H9 (cell line): ENCODE data around the gene AKNA. TPM values are rescaled to one million over a fixed set of nuclear protein-coding genes. Genes with fewer than 3 reads are reported as not detected.

Experiments
- DNase-seq: peaks from one replicate; pipeline ENCODE4 v3.0.0-alpha.2; 2017
- H2AFZ ChIP-seq: one replicate; pipeline ENCODE4 v1.6.1; 2013; ENCODE audit warnings: mild to moderate bottlenecking, low read length, control low read depth, moderate library complexity
- H2AK5ac ChIP-seq: 2 replicates; pipeline ENCODE4 v1.6.1; 2013; ENCODE audit warnings: low read length, control low read depth, mixed read lengths; ENCODE audit not compliant: insufficient read length
- H2BK120ac ChIP-seq: one replicate; pipeline ENCODE4 v1.6.1; 2013; ENCODE audit warnings: low read depth, mild to moderate bottlenecking, low read length, control low read depth, inconsistent platforms; ENCODE audit not compliant: poor library complexity, severe bottlenecking
- H2BK12ac ChIP-seq: 2 replicates; pipeline ENCODE4 v1.6.1; 2013; ENCODE audit warnings: low read length, control low read depth, mixed read lengths, low read depth; ENCODE audit not compliant: insufficient read length
- H2BK15ac ChIP-seq: 2 replicates; pipeline ENCODE4 v1.6.1; 2013; ENCODE audit warnings: low read depth, low read length, control low read depth
- H2BK20ac ChIP-seq: one replicate; pipeline ENCODE4 v1.6.1; 2013; ENCODE audit warnings: low read depth, mild to moderate bottlenecking, low read length, control low read depth, inconsistent platforms; ENCODE audit not compliant: poor library complexity, severe bottlenecking
- H2BK5ac ChIP-seq: 2 replicates; pipeline ENCODE4 v1.6.1; 2013; ENCODE audit warnings: low read length, control low read depth, mixed read lengths; ENCODE audit not compliant: insufficient read length
- H3K14ac ChIP-seq: 2 replicates; pipeline ENCODE4 v1.6.1; 2013; ENCODE audit warnings: low read length, control low read depth; ENCODE audit not compliant: insufficient read depth
- H3K18ac ChIP-seq: 2 replicates; pipeline ENCODE4 v1.6.1; 2013; ENCODE audit warnings: low read depth, mild to moderate bottlenecking, mixed read lengths, low read length, control low read depth; ENCODE audit not compliant: insufficient read length
- H3K23ac ChIP-seq: 2 replicates; pipeline ENCODE4 v1.6.1; 2013; ENCODE audit warnings: low read length, control low read depth, mixed read lengths, low read depth; ENCODE audit not compliant: insufficient read length
- H3K23me2 ChIP-seq: 2 replicates; pipeline ENCODE4 v1.6.1; 2013; ENCODE audit warnings: low read depth, mild to moderate bottlenecking, mixed read lengths, low read length, control low read depth; ENCODE audit not compliant: insufficient read length, poor library complexity, severe bottlenecking
- H3K27ac ChIP-seq: 2 replicates; pipeline ENCODE4 v1.5.1; 2013; ENCODE audit warnings: low read length, control low read depth, mixed read lengths, low read depth; ENCODE audit not compliant: insufficient read length
- H3K27me3 ChIP-seq: 2 replicates; pipeline ENCODE4 v1.6.1; 2013; ENCODE audit warnings: low read length, control low read depth, inconsistent platforms; ENCODE audit not compliant: insufficient read depth
- H3K4ac ChIP-seq: 2 replicates; pipeline ENCODE4 v1.6.1; 2013; ENCODE audit warnings: low read depth, mild to moderate bottlenecking, control low read depth, inconsistent platforms, low read length, moderate library complexity
- H3K4me1 ChIP-seq: 2 replicates; pipeline ENCODE4 v1.6.1; 2013; ENCODE audit warnings: low read length, control low read depth, inconsistent platforms; ENCODE audit not compliant: insufficient read depth
- H3K4me2 ChIP-seq: 2 replicates; pipeline ENCODE4 v1.6.1; 2013; ENCODE audit warnings: low read length, control low read depth, mixed read lengths; ENCODE audit not compliant: insufficient read length, insufficient read depth
- H3K56ac ChIP-seq: 2 replicates; pipeline ENCODE4 v1.6.1; 2013; ENCODE audit warnings: low read depth, mild to moderate bottlenecking, mixed read lengths, low read length, control low read depth; ENCODE audit not compliant: insufficient read length
- H3K79me1 ChIP-seq: 2 replicates; pipeline ENCODE4 v1.6.1; 2013; ENCODE audit warnings: low read depth, mild to moderate bottlenecking, moderate library complexity, low read length, control low read depth, inconsistent platforms; ENCODE audit not compliant: insufficient read depth, poor library complexity, severe bottlenecking
- H3K79me2 ChIP-seq: 2 replicates; pipeline ENCODE4 v1.6.1; 2013; ENCODE audit warnings: low read length, control low read depth, inconsistent platforms; ENCODE audit not compliant: insufficient read depth
- H3K9ac ChIP-seq: 2 replicates; pipeline ENCODE4 v1.6.1; 2013; ENCODE audit warnings: low read length, control low read depth, mixed read lengths; ENCODE audit not compliant: insufficient read length; ENCODE audit errors: extremely low read depth
- H3K9me3 ChIP-seq: one replicate; pipeline ENCODE4 v1.6.1; 2013; ENCODE audit warnings: low read depth, low read length, inconsistent platforms; ENCODE audit not compliant: control insufficient read depth
- H3T11ph ChIP-seq: one replicate; pipeline ENCODE4 v1.6.1; 2013; ENCODE audit warnings: mild to moderate bottlenecking, low read length, control low read depth, inconsistent platforms
- H4K20me1 ChIP-seq: one replicate; pipeline ENCODE4 v1.6.1; 2013; ENCODE audit not compliant: control insufficient read depth, insufficient read length, insufficient read depth
- H4K5ac ChIP-seq: 2 replicates; pipeline ENCODE4 v1.6.1; 2013; ENCODE audit warnings: low read depth, mild to moderate bottlenecking, mixed read lengths, low read length, control low read depth; ENCODE audit not compliant: insufficient read length
- H4K8ac ChIP-seq: replicated peaks from 2 replicates; pipeline ENCODE4 v1.6.1; 2013; ENCODE audit warnings: low read length, control low read depth, mixed read lengths, low read depth; ENCODE audit not compliant: insufficient read length
- H4K91ac ChIP-seq: 2 replicates; pipeline ENCODE4 v1.6.1; 2013; ENCODE audit warnings: low read depth, mild to moderate bottlenecking, moderate library complexity, mixed read lengths, low read length, control low read depth; ENCODE audit not compliant: insufficient read length
- H3K27ac Mint-ChIP-seq, 3 experiments: 2 replicates in 2 of 3; 3 replicates in 1 of 3; pipeline ENCODE4 v1.8.0; 2020 to 2021; ENCODE audit warnings: mixed read lengths in 3 of 3, mild to moderate bottlenecking in 1 of 3, moderate library complexity in 1 of 3
- H3K27me3 Mint-ChIP-seq: 2 replicates; pipeline ENCODE4 v1.8.0; 2021; ENCODE audit warnings: low read depth, mild to moderate bottlenecking, moderate library complexity, mixed read lengths
- H3K36me3 Mint-ChIP-seq, 3 experiments: 2 replicates in 2 of 3; 3 replicates in 1 of 3; pipeline ENCODE4 v1.8.0; 2020 to 2021; ENCODE audit warnings: low read depth in 3 of 3, mixed read lengths in 3 of 3; ENCODE audit not compliant: insufficient read depth in 1 of 3
- H3K4me1 Mint-ChIP-seq, 2 experiments: 2 replicates each; pipeline ENCODE4 v1.8.0; 2020; ENCODE audit warnings: mixed read lengths in 2 of 2
- H3K4me3 Mint-ChIP-seq, 2 experiments: 2 replicates in 1 of 2; 3 replicates in 1 of 2; pipeline ENCODE4 v1.8.0; 2020 to 2021; ENCODE audit warnings: mild to moderate bottlenecking in 2 of 2, mixed read lengths in 2 of 2, moderate library complexity in 1 of 2
- H3K9me3 Mint-ChIP-seq, 2 experiments: 2 replicates in 1 of 2; 3 replicates in 1 of 2; pipeline ENCODE4 v1.8.0; 2020; ENCODE audit warnings: mild to moderate bottlenecking in 2 of 2, mixed read lengths in 2 of 2, moderate library complexity in 1 of 2
- WGBS: extraction: QIAGEN DNeasy Blood & Tissue Kit; methylation state at CpG from one replicate; pipeline ENCODE4 v1.1.7; 2013; ENCODE audit warnings: missing lambda C conversion rate, low lambda C conversion rate, mixed read lengths; ENCODE audit not compliant: insufficient read length; ENCODE audit errors: extremely low coverage; 5-methylcytosine and 5-hydroxymethylcytosine counted together
- total RNA-seq: library from RNA; stranded (reverse); gene quantifications from 2 replicates; pipeline ENCODE4 v1.2.1, GENCODE V29; 2021
- TF ChIP-seq, protein P1 (sequence below): fragments of 200-600 bp; sonication (generic); conservative IDR thresholded peaks from 3 replicates; pipeline ENCODE4 v1.8.0; 2021; ENCODE audit warnings: antibody characterized with exemption, mild to moderate bottlenecking

Gene AKNA
- total RNA-seq, 1 experiment from 2014 or later, result 19.7 TPM

DNA sequence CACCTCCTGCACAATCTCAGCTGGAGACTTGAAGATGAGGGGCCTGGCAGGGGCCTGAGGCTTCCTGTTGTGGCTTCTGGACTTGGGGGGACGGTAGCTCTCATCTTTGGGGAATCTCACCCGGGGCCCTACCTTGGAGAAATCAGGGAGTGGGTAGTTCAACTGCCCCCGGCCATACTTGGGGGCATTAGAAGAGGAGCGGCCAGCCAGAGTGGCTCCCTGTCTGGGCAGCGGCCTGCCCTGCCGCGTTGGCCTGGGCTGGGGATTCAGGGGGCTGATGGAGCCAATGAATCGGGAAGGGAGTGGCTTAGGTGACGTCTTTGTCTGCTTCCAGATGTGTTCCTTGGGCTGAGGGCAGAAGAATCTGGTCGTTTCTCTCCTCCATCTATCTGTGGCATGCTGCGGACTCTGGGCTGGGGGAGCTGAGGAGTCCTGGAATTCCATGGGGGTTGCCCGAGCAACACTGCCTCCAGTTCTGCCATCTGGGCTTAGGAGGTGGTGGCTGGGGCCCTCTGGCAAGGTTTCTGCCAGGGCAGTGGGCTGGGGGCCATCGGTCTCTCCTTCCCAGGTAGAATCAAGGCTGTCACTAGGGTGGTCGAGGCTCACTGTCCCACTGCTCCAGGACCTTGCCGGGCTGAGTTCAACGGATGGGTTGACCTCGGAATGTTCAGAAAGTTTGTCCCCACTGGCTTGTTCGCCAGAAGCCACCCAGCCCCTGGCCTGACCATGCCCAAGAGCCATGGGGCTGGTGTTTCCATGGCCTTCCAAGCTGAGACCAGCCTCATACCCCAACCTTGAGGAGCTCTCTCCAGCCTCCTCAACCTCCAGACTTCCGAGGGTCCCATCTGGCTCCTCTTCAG is 11.0 kb downstream of the AKNA start:
- Histone ChIP-seq H4K5ac (no peak overlapping the region), H2BK5ac (no peak overlapping the region), H3K27me3 (no peaks in the 10 kb centered on the region), H3K4ac (no peak overlapping the region), H3K4me1 (no peaks in the 10 kb centered on the region; the same call in 1 of the 2 replicates), H2BK12ac (no peak overlapping the region), H3K14ac (no peak overlapping the region), H4K8ac (no peak overlapping the region), H3K4me2 (no peak overlapping the region), H3K18ac (no peak overlapping the region), H3K9me3 (no peaks in the 10 kb centered on the region), H2BK120ac (no peak overlapping the region), H3K27ac (no peak overlapping the region), H3K56ac (no peak overlapping the region), H3K79me2 (no peaks in the 10 kb centered on the region), H3K79me1 (no peaks in the 10 kb centered on the region), H3K23ac (no peak overlapping the region), H4K20me1 (no peaks in the 10 kb centered on the region), H2BK15ac (no peak overlapping the region), H3K9ac (no peak overlapping the region), H3K23me2 (no peaks in the 10 kb centered on the region), H2BK20ac (no peak overlapping the region), H4K91ac (no peak overlapping the region), H2AK5ac (no peak overlapping the region), H3T11ph (no peak overlapping the region), H2AFZ (no peak overlapping the region)
- Mint-ChIP-seq H3K4me3 (no peak overlapping the region), H3K27me3 (no peaks in the 10 kb centered on the region), H3K4me1 (peaks cover 27 to 47% of the 10 kb centered on the region in 2 experiments), H3K36me3 (peaks cover 25 to 31% (median 28%) of the 10 kb centered on the region in 3 experiments; a peak in 6 of 7 replicates), H3K9me3 (no peaks in the 10 kb centered on the region), H3K27ac (no peak overlapping the region; a peak in 1 of 7 replicates)
- no CpG with 5 or more reads among the region's 19 CpGs for WGBS
- no peak for DNase-seq
- TF ChIP-seq, protein P1, sequence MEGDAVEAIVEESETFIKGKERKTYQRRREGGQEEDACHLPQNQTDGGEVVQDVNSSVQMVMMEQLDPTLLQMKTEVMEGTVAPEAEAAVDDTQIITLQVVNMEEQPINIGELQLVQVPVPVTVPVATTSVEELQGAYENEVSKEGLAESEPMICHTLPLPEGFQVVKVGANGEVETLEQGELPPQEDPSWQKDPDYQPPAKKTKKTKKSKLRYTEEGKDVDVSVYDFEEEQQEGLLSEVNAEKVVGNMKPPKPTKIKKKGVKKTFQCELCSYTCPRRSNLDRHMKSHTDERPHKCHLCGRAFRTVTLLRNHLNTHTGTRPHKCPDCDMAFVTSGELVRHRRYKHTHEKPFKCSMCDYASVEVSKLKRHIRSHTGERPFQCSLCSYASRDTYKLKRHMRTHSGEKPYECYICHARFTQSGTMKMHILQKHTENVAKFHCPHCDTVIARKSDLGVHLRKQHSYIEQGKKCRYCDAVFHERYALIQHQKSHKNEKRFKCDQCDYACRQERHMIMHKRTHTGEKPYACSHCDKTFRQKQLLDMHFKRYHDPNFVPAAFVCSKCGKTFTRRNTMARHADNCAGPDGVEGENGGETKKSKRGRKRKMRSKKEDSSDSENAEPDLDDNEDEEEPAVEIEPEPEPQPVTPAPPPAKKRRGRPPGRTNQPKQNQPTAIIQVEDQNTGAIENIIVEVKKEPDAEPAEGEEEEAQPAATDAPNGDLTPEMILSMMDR, result no peak
